Umbilical cord (tissue), 2 donors: ENCODE measurements around the gene LONP2. TPM values are rescaled to one million over a fixed set of nuclear protein-coding genes. Genes with fewer than 3 reads are reported as not detected.
"Not testable (repeated sequence)": the region's sequence is repeated elsewhere in the genome, so short reads cannot be mapped to it uniquely, and the experiment has no call there.

ENCODE experiments used
- DNase-seq: peaks from one replicate; pipeline ENCODE4 v3.0.0-alpha.2; 2015; ENCODE audit warnings: low spot score
- total RNA-seq: library from RNA; depleted of rRNA; stranded (reverse); fragments of >200 nt; gene quantifications from one replicate; pipeline ENCODE4 v1.2.3, GENCODE V29; 2014; ENCODE audit warnings: low replicate concordance; ENCODE audit not compliant: insufficient read depth

The LONP2 gene
- total RNA-seq, 1 donor from 2014 or later = 43.6 TPM

DNA sequence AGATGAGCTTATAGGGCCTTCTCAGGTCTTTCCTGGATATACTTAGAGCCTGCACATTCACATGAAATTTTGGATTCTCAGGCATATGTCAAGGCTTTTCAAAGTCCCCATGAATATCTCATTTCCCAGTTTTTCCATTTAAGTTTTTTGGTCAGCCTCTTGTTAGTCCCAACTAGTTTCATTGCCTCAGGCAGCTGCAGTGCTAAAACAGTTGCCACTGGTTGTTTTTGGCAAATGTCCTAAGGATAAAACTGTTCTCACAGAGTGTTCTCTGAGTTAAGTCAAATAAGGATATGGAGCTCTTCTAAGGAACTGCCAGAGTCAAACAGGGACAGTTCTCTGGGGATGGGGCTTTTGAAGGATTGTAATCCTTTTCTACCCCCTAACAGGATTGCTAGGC lies 43.1 kb downstream of the LONP2 start:
- no peak for DNase-seq

DNA sequence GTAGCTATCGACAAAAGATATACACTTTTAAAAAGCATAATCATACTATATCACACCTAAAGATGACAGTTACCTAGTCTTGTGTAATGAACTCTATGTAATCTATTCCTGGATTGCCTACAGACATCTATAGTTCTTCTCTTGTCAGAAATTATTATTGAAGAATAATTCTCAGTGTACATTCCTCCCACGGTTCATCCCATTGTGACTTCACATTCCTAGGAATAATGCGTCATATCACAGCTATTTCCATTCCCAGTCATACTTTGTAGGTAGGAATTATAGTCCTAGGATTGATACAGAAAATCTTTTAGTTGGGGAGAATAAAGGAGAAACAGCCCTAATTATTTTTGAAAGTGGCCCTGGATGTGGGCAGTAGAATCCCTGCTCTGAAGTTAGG lies 47.2 kb downstream of the LONP2 start:
- no peak for DNase-seq

DNA sequence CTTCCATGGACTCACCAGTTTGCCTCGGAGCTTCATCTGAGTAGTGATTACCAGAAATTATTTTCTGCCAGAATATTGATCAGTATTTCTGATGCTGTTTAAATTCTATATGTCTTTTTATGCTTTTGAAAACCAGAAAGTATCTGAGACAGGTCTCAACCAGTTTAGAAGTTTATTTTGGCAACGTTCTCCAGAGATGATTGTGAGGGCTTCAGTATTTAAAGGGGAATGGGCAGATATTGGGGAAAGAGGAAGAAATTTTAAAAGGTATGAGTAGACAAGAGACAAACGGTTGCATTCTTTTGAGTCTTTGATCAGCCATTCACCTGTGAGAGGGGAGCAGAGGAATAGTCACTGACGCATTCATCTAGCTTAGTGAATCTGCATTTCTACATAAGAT lies 47.7 kb downstream of the LONP2 start:
- DNase-seq = no peak

DNA sequence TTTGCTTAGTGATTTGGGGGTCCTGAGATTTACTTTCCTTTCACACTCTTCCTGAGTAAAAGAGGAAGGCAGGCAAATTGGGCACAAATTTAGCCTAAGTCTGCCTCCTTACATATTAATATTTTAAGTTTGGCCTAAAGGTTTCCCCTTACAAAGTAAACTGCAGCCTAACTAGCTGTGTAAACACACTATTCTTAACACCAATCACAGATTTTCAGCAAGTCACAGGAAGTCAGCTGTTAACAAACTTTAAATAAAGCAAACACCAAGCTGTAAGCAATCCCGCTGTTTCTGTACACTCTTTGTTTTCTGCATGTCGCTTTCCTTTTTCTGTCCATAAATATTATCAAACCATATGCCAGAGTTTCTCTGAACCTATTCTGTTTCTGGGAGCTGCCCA lies 48.4 kb downstream of the LONP2 start:
- DNase-seq = no peak

DNA sequence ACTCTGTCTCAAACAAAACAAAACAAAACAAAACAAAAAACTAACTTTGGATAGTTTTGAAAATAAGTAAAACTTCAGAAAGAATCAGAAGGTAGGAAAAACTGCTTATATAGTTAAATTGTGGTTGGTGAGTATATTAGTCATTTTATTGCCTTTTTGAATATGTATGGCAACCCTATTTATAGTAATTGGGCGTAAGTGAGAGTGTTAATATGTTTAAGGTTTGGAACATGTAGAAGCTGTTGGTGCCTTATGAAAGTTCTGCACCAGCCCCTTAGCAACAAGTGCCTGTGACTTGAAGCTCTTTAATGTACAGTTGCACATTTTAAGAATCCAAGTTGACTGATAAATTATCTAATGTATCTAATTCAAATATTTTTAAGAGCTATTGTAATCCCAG lies 50.6 kb downstream of the LONP2 start:
- DNase-seq = no peak

DNA sequence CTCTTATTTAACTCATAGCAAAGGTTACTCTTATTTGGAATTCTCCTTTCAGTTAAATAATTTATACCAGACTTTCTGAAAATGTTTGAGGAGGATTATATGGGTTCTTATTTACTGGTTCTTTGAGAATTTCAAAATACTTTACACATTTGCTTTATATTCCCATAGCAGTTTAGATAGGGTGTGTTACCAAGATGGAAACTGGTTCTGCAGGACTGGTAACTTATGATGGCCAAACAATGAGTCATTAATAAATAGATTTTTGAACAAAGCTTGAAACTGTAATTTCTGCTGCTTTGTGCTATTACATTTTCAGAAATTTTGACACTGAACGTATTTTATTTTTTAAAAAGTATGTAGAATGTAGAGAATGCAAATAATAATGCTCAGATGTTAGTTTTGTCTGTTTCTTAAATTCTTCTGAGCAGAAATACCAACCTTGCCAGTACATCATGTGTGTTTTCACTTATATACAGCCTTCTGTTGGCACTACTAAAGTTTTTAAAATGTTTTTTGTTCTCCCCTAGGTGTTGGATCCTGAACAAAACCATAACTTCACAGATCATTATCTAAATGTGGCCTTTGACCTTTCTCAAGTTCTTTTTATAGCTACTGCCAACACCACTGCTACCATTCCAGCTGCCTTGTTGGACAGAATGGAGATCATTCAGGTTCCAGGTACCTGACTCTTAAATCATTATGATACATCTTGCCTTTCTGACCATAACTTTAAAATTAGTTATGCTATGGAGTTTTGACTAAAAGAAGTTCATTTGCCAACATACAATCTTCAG lies 51.6 kb downstream of the LONP2 start:
- peak; percentile 41 for DNase-seq

DNA sequence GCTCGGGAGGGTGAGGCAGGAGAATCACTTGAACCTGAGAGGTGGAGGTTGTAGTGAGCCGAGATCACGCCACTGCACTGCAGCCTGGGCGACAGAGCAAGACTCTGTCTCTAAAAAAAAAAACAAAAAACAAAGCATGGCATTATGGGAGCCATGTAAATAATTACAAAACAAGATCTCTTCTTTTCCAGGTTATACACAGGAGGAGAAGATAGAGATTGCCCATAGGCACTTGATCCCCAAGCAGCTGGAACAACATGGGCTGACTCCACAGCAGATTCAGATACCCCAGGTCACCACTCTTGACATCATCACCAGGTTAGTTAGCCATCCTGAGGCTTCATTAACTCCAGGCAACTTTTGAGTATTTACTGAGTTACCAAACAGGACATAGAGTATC lies 55.4 kb downstream of the LONP2 start:
- DNase-seq = no peak

DNA sequence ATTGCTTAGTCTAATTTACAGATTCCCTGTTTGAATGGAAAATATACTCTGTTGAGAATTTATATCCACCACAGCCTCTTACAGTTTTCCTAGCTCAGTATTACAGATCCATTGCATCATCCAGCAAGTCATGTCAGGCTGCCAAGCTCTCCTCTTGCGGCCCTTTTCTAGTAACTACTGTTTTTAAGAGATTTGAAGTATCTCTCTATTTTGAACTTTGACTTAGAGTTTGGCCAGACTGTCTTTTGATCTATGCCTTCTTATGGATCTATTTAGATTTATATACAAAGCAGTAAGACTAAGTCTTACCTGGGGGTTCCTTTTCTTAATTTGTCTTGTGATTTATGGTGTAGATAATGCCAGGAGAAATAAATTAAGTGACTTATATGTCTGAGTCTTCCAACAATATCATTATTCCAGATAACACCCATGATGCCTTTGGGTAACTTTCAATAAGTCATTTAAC lies 56.3 kb downstream of the LONP2 start:
- peak; percentile 79 for DNase-seq

DNA sequence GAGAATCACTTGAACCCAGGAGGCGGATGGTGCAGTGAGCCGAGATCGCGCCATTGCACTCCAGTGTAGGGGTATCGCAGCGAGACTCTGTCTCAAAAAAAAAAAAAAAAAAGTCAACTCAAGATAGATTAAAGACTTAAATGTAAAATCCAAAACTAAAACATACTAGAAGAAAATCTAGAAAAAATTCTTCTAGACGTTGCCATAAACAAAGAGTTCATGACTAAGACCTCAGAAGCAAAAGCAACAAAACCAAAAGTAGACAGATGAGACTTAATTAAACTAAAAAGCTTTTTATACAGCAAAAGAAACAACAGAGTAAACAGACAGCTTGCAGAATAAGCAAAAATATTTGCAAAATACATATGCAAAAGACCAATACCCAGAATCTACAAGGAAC lies 64.4 kb downstream of the LONP2 start:
- no peak for DNase-seq

DNA sequence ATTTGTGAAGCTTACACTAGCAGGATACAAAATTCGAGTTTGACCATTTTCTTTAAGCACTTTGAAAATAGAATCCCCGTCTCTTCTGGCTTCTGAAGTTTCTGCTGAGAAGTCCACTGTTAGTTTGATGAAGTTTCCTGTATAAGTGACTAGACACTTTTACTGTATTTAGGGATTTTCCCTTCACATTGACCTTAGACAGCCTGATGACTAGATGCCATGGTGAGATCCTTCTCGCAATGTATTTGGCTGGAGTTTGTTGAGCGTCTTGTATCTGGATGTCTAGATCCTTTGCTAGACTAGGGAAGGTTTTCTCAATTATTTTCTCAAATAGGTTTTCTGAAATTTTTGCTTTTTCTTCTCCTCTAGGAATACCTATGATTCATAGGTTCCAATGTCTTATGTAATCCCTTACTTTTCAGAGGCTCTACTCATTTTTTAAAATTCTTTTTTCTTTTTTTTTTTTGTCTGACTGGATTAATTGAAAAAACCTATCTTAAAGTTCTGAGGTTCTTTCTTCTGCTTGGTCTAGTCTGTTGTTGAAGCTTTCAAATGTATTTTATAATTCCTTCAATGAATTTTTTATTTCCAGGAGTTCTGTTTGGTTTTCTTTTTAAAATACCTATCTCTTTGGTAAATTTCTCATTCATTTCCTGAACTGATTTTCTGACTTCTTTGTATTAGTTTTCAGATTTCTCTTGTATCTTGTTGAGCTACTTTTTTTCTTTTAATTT lies 67.0 kb downstream of the LONP2 start:
- no peak for DNase-seq

DNA sequence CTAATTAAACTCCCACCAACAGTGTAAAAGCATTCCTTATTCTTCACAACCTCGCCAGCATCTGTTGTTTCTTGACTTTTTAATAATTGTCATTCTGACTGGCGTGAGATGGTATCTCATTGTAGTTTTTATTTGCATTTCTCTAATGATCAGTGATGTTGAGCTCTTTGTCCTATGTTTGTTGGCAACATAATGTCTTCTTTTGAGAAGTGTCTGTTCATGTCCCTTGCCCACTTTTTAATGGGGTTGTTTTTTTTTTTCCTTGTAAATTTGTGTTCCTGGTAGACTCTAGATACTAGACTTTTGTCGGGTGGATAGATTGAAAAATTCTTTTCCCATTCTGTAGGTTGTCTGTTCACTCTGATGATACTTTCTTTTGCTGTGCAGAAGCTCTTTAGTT lies 69.8 kb downstream of the LONP2 start:
- not testable (repeated sequence) for DNase-seq

DNA sequence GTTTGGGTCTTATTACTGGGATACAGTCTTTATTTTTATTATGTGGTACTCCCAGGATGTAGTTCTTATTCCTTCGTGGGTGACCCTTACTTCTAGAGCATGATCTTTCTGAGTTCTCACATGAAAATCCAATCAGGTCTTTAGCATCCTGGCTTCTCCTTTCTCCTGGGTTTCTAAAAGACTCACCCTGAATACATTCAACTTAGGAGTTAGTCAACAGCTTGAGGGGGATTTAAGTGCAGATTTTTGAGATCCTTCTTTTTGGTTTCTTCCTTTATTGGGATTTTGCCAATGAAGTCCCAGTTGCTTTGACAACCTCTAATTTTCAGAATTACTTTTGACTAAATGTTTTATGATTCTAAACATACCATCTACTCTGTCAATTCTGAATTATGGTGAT lies 72.9 kb downstream of the LONP2 start:
- no peak for DNase-seq

DNA sequence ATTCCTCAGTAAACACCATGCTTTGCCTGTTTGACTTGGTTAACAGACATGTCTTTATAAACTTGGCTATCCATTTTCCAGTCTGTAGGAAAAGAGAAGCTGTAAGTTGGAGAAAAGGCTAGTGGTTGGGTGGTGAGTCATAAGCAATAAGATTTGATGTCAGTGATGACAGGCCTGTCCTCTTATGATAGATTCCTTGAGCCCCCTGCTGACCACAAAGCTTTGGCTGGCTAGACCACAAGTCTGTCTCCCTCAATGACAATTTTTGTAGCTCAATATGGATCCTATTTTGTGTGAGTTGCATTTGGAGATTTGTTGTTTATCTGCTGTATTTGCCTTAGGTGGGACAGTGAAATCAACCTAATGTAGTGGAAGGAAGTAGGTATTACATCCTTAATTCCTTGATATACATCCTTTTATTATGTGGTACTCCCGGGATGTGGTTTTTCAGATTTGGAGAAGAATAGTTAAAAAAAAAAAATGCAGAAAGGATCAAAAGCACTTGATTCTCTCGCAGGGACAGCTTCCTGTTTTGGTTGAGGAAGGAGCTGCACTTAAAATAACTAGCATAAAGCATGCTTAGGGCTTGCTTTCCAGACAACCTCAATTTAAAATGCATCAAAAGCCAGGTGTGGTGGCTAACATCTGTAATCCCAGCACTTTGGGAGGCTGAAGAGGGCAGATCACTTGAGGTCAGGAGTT lies 73.7 kb downstream of the LONP2 start:
- no peak for DNase-seq

DNA sequence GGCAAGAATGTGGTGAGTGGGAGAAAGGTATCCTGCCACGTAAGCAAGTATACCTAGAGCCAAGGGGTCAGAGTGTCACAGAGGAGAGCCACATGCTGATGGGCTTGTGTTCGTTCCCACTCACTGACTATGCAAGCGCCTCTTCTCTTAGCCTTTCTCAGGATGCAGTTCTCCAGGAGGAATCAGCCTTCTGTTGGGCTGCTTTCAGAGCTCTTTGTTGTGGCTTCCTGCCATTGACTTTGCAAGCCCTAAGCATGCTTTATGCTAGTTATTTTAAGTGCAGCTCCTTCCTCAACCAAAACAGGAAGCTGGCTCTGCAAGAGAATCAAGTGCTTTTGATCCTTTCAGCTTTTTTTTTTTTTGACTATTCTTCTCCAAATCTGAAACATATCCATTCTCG lies 74.5 kb downstream of the LONP2 start:
- peak; percentile 53 for DNase-seq

DNA sequence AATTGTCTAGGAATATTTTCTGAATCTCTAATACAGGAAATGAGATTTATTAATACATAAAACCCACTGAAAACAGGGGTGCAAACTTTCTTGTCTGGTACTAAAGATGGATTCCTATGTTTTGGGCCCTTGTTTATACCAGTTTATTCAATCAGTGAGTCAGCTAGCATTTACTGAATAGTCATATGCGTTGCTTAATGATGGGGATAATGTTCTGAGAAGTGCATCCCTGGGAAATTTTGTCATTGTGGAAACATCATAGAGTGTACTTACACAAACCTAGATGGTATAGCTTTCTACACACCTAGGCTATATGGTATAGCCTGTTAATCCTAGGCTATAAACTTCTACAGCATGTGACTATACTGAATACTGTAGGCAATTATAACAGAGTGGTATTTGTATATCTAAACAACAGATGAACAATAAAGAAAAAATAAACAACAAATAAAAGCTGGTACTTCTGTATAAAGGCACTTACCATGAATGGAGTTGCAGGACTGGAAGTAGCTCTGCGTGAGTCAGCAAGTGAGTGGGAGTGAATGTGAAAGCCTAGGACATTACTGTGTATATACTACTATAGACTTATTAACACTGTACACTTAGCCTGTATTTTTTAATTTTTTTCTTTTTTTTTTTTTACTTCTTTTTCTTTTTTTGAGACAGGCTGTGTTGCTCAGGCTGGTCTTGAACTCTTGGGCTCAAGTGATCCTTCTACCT lies 77.4 kb downstream of the LONP2 start:
- DNase-seq = no peak

DNA sequence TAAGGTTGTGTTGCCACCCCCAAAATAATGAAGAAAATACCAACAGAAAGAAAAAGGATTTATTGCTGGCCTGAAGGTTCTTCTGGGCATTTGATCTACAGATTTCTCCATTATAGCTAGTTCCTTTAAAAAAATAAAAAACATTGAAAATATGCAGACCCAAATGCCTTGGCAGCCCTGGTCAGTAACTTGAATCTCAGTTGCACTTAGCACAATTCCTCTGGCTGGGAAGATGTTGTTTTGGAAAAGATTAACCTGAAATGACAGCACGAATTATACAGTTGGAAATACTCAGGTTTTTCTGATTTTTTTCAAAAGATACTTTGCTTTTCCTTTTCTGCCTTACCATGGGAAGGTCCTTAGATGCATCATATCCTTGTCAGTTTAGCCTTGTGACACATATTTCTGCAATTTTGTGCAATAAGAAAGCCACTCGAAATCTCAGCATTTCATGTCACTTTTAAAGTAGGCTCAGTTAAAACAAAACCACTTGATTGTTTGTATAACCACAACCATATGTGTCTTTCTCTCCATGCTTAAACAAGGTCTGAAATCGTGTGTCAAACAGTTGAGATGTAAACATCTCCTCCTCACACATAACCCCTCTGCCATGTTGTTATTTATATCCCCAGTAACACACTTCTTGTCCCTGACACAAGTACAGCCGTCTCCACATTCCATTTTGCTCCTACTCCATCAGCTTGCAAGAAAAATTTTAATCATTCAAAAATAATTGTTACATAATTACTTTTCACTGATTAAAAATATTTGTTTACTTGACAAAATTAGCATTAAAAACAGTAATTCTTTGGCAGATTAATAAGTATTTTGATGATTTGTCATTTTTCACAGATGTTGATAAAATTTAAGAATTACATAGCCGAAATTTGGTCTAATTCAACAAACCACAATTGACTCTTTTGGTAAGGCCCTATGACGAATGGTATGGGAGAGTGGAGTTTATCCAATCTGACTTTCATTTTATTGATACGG lies 80.0 kb downstream of the LONP2 start:
- no peak for DNase-seq

DNA sequence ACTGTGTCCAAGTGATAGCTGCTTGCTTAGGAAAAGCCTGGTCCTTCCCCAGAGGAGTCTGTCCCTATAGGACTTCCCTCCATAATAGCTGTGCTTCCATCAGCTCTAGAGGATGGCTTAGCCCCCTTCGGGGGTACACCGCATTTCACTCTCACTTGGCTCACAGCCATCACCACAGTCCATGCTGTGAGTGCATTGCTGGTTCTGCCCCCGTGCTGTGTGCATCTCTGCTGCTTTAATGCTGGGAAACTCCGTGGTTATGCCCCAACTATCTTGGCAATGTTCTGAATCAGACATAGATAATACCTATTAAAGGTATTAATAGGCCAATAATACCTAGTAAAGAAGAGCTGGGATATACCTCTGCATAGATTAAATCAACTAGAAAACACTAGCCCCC lies 82.8 kb downstream of the LONP2 start:
- no peak for DNase-seq

DNA sequence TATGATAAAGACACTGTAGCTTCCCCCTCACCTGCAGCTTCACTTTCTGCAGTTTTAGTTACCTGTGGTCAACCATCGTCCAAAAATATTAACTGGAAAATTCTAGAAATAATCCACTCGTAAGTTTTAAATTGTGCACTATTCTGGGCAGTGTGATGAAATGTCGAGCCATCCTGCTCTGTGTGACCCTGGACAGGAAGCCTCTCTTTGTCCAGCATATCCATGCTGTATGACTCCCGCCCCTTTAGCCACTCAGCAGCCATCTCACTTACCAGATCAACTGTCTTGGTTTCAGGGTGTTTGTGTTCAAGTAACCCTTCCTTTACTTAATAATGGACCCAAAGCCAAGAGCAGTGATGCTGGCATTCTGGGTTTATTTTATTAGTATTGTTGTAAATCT lies 85.0 kb downstream of the LONP2 start:
- no peak for DNase-seq

DNA sequence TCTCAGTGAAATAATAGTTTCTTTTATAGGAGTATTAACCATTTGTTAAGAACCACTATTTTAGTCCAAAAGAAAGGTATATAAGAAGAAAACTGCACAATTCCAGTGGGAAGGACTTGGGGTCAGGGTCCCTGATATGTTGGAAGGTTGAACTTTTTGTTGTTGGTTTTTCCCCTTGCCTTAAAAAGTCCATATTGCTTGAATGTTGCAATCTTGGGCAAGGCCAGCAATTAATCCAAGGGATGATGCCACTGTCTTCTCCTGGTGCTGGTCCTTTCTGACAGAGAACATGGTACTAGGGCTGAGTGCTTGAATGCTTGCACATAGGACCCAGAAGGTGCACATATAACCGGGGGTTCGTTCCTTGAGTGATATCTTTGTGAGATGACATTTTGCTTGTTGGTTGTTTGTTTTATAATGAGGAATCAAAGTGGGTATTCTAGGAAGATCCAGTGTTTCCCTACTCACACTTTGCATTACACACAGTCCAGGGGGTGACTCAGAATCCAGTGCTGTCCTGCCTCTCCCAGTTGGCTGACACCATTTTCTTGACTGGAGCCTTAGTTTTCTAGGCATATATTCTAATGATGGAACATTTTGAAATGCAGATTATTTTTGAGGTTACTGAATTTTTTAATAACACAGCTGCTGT lies 86.2 kb downstream of the LONP2 start:
- DNase-seq = no peak

DNA sequence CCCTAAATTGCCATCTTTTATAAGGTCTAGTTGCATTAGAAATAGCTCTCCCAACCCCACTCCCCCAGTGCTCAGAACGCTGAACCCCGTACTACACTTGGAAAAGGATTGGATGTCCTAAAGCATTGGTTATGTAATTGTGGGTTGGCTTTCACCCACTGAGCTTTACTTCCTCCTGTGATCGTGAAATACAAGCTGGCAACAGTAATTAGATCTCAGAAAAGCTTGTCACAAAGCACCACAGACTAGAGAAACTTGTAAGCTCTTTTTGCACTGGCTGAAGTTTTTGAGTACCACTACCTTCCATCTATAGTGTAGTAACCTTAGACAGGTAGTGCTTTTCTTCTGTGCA lies 86.7 kb downstream of the LONP2 start:
- DNase-seq = no peak
